Activated T-helper 9 cell treated with anti-CD3 and anti-CD28 coated beads, Interleukin-2, amount 50 U/mL, for 16 hours (primary cell): Measurements from ENCODE around the gene GSK3A.

ENCODE experiments used
- DNase-seq: peaks from one replicate; pipeline ENCODE4 v3.0.0-alpha.2; 2020; ENCODE audit warnings: low read depth

The GSK3A gene

GRCh38 chr19:42248270-42249148 lies 6.1 kb upstream of the GSK3A start:
- no peak for DNase-seq

DNA sequence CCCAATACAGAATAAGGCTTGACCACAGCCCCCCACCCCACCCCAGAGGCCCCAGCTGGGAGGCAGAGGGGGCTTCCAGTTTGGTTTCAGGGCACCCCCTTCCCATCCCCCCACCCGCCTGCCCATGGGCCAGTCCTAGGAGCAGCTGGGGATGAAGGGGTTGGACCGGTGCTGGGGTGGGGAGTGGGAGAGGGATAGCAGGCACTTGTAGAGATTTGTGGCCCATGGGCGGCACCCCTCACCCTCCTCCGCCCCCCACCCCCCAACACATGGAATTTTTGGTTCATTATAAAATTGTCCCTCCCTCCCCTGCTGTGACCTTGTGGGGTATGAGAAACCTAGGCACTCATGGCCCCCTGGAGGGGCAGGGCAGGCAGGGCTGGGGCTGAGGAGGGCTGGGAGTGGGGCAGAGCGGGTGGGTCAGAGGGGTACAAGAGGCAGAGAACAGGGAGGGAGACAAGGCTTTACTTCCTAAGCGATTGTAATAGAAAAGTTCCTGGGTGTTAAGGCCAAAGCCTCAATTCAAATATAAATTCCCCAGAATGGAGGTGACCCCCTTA lies 5.3 kb upstream of the GSK3A start:
- no peak for DNase-seq

- DNase-seq = no peak
These were observed 4.7 kb upstream of the GSK3A start for GRCh38 chr19:42246922-42247639.

- DNase-seq = no peak
These were observed 3.9 kb upstream of the GSK3A start for GRCh38 chr19:42246143-42246921.

GRCh38 chr19:42245231-42245630 lies 2.8 kb upstream of the GSK3A start:
- DNase-seq = no peak

DNA sequence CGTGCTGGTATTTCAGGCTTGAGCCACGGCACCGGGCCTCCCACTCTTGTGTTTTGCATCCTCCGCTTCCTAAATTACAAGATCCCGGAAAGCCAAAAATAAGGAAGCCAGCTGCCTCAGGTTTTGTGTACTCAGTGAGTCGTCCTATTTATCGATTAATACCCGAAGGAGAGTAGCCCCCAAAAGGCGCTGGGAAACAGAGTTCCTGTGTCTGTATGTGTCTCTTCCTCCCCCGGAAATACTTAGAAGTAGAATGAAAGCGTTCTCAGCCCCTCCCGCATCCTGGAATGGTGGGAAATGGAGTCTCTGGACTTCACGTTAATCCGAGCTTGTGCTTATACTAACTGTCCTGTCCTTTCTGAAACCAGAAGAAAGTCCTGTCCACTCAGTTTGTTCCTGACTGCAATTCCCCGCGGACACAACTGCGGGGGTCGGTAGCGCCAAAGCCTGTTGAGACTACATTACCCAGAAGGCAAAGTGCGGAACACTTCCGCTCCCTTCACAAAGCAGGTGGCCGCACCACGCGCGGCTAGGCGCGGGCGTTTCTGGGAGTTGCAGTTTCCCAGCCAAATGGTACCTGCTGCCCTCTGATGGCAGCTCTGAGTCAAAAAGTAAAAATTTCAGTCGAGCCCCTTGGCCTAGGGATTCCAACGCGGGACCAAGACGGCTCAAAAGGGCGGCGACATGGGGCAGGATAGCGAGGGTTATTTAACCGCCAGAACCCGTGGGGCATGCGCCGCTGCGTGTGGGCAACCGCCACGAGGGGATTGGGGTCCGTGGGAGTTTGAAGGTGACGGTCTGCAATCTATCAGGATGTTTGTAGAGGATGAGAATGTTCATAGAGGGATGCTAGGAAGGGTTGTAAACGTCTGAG lies 2.2 kb upstream of the GSK3A start:
- peak; percentile 88 for DNase-seq

DNA sequence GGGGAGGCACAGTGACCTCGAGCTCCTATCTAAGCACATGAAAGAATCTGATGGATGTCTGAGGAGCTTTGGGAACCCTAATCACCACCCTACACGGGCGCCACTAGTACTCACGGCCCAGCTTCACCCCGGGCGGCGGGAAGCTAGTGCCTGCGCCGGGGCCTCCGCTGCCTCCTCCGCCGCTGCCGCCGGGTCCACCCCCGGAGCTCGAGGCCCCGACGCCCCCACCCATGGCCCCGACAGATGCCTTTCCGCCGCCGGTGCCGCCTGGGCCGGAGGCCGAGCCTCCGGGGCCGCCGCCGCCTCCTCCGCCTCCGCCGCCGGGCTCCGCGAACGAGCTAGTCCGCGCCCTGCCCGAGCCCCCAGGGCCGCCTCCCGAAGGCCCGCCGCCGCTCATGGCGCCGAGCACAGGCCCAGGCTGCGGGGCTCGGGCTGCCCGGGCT lies 312 bp downstream of the GSK3A start:
- peak; percentile 21 for DNase-seq

DNA sequence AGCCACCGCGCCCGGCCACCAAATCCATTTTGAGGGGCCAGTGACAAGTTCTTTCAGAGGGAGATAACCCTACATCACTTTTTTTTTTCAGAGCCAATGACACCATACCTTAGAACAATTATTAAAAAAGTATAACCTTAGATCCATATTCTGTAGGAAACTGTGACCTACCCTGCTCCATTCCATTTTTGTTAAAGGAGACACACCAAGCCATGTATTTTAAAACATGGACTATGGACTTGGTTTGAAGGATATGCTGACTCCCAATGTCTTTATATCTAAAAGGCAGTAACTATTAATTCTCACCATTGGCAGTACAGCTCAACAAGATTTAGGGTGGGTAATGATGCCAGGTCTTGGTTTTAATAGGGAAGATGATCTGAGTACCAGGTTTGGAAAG lies 1.1 kb downstream of the GSK3A start:
- DNase-seq = no peak

- DNase-seq = no peak
These were observed 2.7 kb downstream of the GSK3A start for GRCh38 chr19:42239544-42240220.

DNA sequence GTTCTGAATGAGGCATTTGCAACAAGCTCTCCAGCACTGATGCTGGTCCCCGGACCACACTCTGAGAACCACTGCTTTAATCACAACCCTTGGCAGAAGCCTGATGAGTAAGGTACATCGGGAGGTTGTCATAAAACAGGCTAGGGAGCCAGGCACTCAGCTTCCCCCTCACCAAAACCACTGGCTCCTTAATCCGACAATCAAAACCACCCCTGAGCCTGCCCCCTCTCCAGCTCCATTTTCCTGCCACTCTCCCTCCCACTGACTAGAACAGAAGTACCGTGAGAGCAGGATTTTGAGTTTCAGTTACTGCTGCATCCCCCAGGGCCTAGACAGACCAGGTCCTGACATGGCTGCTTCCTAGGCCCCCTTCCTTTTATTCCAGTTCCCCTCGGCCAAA lies 7.2 kb downstream of the GSK3A start:
- no peak for DNase-seq

GRCh38 chr19:42234364-42234763 lies 8.0 kb downstream of the GSK3A start:
- DNase-seq = no peak

GRCh38 chr19:42233678-42234292 lies 8.6 kb downstream of the GSK3A start:
- no peak for DNase-seq

DNA sequence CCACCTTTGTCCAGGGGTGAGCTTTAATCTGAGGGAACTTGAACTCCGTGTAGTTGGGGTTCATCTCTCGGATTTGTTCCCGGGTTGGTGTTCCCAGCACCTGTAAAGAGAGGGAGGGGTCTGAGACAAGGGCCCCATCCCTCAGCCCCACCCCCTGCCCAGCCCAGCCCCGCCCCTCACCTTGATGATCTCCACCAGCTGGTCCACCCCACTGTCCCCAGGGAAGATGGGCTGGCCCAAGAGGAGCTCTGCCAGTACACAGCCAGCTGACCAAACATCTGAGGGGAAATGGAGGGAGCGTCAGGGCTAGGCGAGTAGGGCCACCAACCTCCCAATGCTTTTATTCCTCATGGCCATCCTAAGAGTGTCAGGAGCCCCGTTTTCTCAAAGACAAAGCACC lies 9.3 kb downstream of the GSK3A start:
- no peak for DNase-seq

- DNase-seq = no peak
These were observed 10.0 kb downstream of the GSK3A start for GRCh38 chr19:42232435-42232834.

- no peak for DNase-seq
These were observed 11.8 kb downstream of the GSK3A start for GRCh38 chr19:42230571-42230970.

- DNase-seq = no peak
These were observed 12.5 kb downstream of the GSK3A start for GRCh38 chr19:42229855-42230351.

DNA sequence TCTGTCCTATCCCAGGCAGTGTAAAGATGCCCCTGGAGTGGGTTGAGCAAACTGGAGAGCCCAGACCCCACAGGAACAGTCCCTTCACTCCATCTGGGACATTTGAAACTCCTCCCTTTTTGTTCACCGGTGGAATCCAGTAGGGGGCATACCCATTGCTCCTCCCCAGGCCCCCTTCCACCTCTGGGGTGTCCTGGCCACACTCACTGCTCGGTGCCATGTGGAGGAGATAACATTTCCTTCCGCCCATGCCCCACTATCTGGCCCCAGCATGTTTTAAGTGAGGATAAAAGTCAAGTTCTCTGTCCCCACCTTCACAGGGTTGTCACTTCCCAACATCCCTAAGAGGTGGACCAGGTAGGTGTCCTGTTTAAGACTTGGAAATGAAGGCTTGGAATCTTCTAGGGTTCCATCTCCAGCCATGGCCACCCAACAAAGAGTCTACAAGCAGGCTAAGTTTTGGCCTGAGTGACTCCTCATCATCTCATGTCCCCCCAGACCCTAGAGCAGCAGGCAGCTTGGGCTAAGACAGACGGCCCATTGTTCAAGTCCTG lies 13.0 kb downstream of the GSK3A start:
- no peak for DNase-seq

DNA sequence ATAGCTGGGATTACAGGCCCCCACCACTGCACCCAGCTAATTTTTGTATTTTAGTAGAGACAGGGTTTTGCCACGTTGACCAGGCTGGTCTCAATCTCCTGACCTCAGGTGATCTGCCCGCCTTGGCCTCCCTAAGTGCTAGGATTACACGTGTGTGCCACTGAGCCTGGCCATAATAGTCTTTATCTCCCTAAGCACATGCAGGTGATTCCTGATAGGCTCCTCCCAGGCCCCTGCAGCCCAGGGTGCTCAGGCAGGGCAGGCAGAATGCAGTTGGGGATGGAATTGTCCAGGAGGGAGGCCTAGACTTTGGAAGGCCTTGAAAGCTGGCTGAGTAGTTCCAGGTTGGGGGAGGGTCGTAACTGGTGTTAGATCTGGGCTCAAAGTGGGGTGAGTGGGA lies 13.8 kb downstream of the GSK3A start:
- no peak for DNase-seq

DNA sequence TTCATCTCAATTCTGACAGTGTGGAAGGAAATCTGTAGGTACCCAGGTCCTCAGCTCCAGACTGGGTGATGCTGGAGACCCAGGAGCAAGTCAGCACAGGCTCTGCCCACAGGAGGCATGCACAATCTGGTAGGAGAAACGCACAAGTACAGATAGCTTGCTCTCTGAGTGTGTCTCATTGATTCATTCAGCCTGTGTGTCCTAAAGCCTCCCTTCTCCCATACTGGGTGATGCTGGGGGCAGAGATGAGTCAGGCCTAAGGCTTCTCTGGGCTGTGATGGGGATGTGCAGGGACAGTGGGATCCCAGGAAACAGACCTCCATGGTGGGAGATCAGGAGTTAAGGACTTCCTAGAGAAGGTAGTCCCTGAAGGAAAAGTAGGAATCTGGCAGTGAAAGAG lies 15.5 kb downstream of the GSK3A start:
- no peak for DNase-seq
